Activated CD4-positive, alpha-beta T cell treated with anti-CD3 and anti-CD28 coated beads, Interleukin-2, amount 10 ng/mL, durations not matched to agents 24 days and 14 days (primary cell): Measurements from ENCODE around the gene NACC1. TPM values are rescaled to one million over a fixed set of nuclear protein-coding genes. Genes with fewer than 3 reads are reported as not detected.
"Not testable (repeated sequence)": the region's sequence is repeated elsewhere in the genome, so short reads cannot be mapped to it uniquely, and the experiment has no call there.

Experiments
- DNase-seq: peaks from one replicate; pipeline ENCODE4 v3.0.0; 2022
- H3K27ac Mint-ChIP-seq: one replicate; pipeline ENCODE4 v1.8.0; 2022; ENCODE audit warnings: mild to moderate bottlenecking, mixed read lengths
- H3K27me3 Mint-ChIP-seq: one replicate; pipeline ENCODE4 v1.8.0; 2022; ENCODE audit warnings: mixed read lengths
- H3K36me3 Mint-ChIP-seq: one replicate; pipeline ENCODE4 v1.8.0; 2022; ENCODE audit warnings: low read depth, mild to moderate bottlenecking, mixed read lengths
- H3K4me1 Mint-ChIP-seq: one replicate; pipeline ENCODE4 v1.8.0; 2021; ENCODE audit warnings: mixed read lengths
- H3K4me3 Mint-ChIP-seq: one replicate; pipeline ENCODE4 v1.8.0; 2022; ENCODE audit warnings: mild to moderate bottlenecking, moderate library complexity, mixed read lengths
- H3K9me3 Mint-ChIP-seq: one replicate; pipeline ENCODE4 v1.8.0; 2021; ENCODE audit warnings: mixed read lengths
- intact Hi-C: fragments of 100-400 bp; cut with micrococcal nuclease; formaldehyde crosslinking; loops from one replicate; pipeline ENCODE4 v1.15.1; 2023
- total RNA-seq: library from RNA; stranded (reverse); gene quantifications from 2 replicates; pipeline ENCODE4 v1.2.3, GENCODE V29; 2022

The NACC1 gene
- total RNA-seq, 1 donor from 2014 or later: 121 TPM

DNA sequence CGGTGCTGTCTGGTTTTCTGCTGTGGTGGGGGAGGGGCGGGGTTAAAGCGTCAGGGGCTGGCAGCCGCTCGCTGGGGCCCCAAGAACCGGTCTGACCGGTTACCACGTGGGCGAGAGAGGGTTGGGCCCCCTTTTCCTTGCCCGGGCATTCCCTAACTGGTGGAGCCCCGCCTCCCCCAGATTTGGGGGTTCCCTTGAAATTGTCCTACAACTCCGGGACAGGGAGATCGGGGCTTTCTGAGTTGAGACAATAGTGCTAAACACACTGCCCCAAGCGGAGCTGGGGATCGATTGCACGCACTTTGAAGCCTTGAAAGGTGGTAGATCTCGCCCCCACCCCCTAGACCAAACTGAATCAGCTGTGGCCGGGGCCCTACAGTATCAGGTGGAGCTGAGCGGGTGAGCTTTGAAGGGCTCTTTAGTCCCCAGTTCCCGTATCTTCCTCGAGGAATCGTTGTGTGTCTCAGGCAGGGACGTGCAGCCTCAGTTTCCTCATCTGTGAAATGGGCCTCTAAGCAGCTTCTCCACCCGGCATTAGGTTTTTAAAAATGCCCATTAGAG is 36.9 kb downstream of the NACC1 start:
- Mint-ChIP-seq H3K36me3 (peaks cover 34% of the 10 kb centered on the region), H3K4me3 (peak overlapping the region; percentile 100), H3K27ac (peak overlapping the region; percentile 94), H3K4me1 (peaks cover 40% of the 10 kb centered on the region), H3K27me3 (peaks cover 2% of the 10 kb centered on the region), H3K9me3 (peaks cover 3% of the 10 kb centered on the region)
- peak; percentile 92 for DNase-seq
- intact Hi-C loops: loop anchor here (1.0 to 5.0 kb wide), 6 partner anchors 8 to 682 kb away; partner anchors contain the start of gene LYL1

DNA sequence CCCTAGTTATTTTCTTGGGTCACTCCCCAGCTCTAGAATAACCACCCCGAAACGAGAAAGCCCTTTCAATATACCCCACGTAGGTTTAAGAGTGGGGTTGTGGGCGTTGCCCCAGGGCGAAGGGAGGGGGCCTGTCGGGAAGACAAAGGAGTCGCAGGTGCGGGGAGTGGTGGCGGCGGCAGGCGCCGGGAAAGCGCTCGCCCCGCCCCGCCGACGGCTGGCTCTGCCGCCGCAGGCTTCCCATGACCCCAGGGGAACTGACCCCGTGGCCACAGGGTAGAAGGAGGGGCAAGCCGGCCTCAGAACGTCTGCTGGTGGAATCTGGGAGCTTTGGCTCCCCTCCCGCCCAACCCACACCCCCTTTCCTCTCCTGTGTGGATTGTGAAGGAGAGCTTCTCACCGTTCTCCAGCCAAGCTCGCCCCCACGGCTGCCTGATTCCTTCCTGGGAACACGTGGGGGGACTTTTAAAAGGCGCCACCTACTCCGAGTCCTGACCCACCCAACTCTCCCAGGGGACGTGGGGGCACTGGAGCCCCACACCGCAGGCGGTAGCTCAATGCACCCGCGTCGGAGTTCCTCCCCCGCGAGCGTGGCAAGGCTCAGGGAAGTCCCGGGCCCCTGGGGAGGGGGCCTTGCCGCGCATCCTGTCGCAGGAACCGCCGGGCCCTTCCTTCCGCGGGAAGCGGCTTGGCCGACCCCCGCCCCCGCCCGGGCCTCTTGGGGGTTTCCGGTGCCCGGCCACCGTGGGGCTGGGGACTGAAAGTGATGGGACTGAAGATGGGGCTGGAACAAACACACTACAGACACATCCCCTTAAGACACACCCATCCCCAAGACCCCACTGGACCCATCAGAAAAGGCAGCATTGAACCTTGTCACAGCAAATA is 37.7 kb downstream of the NACC1 start:
- peaks cover 44% of the 10 kb centered on the region for H3K4me1 Mint-ChIP-seq

DNA sequence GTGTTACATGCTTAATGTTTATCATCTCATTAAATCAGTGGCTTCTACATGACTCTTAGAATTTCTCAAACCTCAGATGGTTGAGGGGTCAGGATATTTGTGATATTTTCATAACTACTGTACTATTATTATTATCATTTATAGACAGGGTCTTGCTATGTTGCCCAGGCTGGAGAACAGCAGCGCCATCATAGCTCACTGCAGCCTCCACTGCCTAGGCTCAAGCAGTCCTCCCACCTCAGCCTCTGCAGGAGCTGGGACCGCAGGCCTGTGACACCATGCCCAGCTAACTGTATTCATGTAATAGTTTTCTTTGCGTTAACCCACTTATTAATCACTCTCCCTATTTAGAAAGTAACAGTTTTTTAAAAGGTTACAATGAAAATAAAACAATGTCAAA is 41.6 kb downstream of the NACC1 start:
- peak overlapping the region; percentile 59 for H3K4me3 Mint-ChIP-seq
- intact Hi-C loops: no loop called here
- H3K27me3 Mint-ChIP-seq: no peaks in the 10 kb centered on the region
- H3K9me3 Mint-ChIP-seq: no peaks in the 10 kb centered on the region
- DNase-seq: no peak
- peaks cover 13% of the 10 kb centered on the region for H3K36me3 Mint-ChIP-seq
- peak overlapping the region; percentile 53 for H3K27ac Mint-ChIP-seq
- H3K4me1 Mint-ChIP-seq: peaks cover 56% of the 10 kb centered on the region

More for the DNA sequence above, 37.7 kb downstream of the NACC1 start:
- intact Hi-C loops: loop anchor here (1.0 to 2.0 kb wide), 5 partner anchors 8 to 363 kb away; no protein-coding TSS in a partner anchor
- Mint-ChIP-seq H3K36me3 (peaks cover 35% of the 10 kb centered on the region), H3K27ac (peak overlapping the region; percentile 99), H3K4me3 (peak overlapping the region; percentile 100), H3K27me3 (peaks cover 2% of the 10 kb centered on the region), H3K9me3 (peaks cover 3% of the 10 kb centered on the region)
- peak; percentile 95 for DNase-seq

DNA sequence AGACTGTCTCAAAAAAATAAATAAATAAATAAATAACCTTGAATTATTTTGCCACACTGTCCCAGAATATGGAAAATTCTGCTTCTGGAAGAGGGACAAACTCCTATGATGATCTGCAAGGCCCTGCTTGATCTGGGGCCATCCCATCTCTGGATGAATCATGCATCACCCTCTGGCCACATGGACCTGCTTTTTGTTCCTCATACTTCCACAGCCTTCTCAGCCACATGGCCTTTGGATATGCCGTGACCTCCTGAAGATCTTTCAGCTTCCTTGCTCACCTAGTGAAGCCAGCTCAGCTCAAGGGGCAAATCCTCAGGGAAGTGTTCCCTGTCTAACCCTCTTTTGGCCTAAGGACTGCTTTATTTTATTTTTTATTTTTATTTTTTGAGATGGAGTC is 42.5 kb downstream of the NACC1 start:
- DNase-seq: no peak
- H3K9me3 Mint-ChIP-seq: no peaks in the 10 kb centered on the region
- H3K36me3 Mint-ChIP-seq: peaks cover 7% of the 10 kb centered on the region
- peak overlapping the region; percentile 45 for H3K4me3 Mint-ChIP-seq
- H3K27me3 Mint-ChIP-seq: no peaks in the 10 kb centered on the region
- peak overlapping the region; percentile 72 for H3K27ac Mint-ChIP-seq
- H3K4me1 Mint-ChIP-seq: peaks cover 59% of the 10 kb centered on the region
- intact Hi-C loops: no loop called here

DNA sequence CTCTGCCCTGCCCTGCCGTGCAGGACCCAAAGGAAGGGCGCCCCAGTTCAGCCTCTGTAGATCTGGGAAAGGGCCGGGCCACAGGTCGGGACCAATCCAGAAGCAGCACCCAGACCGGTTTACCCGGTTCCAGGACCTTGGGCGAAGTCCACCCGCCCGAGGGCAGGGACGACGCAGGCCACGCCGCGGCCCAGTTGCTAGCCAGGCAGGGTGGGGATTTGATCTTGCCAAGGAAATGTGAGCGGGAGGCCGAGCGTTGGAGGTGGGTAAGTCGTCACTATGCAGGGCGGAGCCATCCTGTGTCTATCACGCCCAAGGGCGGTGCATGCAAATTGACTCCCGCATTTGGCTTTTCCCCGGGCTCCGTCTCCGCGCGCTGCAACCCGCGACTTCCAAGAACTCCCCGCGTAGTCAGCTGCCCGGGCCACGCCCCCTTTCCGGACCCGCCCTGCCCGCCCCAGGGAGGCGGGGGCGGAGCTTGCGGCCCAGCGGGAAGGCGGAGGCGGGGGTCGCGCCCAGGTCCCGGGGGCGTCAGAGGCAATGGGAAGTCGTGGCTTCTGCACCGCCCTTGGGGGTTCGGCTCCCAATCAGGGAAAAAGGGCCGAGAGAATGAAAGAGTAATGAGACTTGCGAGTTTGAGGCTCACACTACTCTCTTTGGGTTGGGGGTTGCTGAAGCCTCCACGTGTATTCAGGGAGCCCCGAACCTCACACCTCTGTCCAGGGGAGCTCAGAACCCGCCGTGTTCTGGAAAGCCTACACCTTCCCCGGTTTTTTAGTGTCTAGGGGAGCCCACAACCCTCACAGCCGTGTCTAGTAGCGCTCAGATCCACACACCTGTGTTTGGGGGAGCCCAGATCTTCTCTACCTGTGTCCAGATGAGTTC is 44.9 kb downstream of the NACC1 start:
- H3K9me3 Mint-ChIP-seq: no peaks in the 10 kb centered on the region

DNA sequence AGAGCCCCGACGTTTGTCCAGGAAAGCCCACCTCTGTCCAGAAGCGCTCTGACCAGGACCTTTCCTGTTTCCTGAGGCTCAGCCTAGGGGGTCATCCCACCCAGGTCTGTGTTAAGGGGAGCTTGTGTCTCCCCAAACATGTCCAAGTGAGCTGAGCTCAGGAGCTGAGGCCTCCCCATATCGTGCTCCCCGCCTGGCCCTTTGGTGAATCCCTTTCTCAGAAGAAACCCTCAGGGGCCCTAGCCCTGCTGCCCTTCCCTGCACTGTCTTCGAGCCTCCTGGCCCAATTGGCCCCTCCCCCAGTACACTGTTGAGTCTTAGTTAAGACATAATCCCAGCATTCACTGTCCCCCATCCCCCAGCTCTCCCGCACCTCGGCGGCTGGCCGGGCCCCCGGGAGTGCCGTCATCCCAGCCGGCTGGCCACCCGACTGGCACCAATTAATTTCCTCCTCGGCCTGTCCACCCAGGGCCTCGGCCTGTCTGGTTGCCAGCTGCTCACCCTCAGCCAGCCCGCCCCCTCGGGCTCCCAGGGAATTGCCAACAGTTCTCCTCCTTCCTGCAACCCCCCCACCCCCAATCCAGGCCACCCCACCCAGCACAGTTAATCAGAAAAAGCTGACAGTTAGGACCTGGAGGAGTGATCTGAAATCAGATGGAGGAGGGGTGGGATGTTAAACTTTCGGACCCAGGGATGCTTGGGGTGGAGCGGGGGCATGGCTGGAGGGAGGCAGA is 45.7 kb downstream of the NACC1 start:
- Mint-ChIP-seq H3K4me3 (peak overlapping the region; percentile 89), H3K27me3 (no peaks in the 10 kb centered on the region), H3K4me1 (peaks cover 57% of the 10 kb centered on the region), H3K36me3 (peaks cover 5% of the 10 kb centered on the region), H3K27ac (peak overlapping the region; percentile 95), H3K9me3 (no peaks in the 10 kb centered on the region)
- DNase-seq: peak; percentile 86
- intact Hi-C loops: loop anchor here (1.0 kb wide), 2 partner anchors 8 to 1366 kb away; partner anchors contain the start of gene TECR

More for the DNA sequence above, 44.9 kb downstream of the NACC1 start:
- DNase-seq: peak; percentile 98
- peaks cover 7% of the 10 kb centered on the region for H3K36me3 Mint-ChIP-seq
- H3K27me3 Mint-ChIP-seq: no peaks in the 10 kb centered on the region
- intact Hi-C loops: loop anchor here (1.0 kb wide), 2 partner anchors 8 to 1366 kb away; partner anchors contain the start of gene TECR
- peak overlapping the region; percentile 89 for H3K4me3 Mint-ChIP-seq
- peaks cover 59% of the 10 kb centered on the region for H3K4me1 Mint-ChIP-seq
- peak overlapping the region; percentile 95 for H3K27ac Mint-ChIP-seq

DNA sequence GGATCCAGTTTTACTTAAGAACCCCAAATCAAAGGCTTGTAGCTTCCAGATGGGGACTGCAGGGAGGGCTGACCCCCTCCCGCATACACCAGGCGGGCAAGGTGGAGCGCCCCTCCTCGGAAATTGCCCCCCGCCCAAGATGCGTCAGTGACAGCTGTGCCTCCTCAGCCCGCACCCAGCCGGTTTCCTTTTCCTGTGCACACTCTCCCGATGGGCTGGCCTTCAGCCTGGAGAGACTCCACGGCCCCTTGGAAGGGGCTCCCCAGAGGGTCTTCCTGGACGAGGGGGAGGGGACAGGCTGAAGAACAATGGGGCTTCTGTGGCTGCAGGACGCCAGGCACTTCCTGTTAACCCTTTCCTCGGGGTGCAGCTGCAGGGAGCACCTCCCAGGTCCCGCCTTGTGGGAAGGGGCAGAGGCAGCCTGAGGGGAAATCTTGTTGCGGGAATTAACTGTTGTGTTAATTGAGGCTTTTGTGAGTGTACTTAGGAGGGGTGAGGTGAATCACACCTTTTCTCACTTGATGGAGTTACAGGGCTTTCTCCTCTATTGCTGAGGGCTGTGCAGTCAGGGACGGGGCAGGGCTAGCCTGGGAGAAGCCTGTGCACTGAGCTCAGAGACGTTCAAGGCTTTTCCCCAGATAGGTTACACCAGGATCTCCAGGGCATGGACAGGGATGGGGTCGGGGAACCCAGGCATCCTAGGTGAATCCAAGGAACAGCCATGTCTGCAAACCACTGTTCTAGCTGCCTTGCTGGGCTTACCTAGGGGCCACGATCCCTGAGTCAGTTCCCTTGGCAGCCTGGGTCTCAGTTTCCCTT is 46.5 kb downstream of the NACC1 start:
- peak overlapping the region; percentile 95 for H3K27ac Mint-ChIP-seq
- peak overlapping the region; percentile 89 for H3K4me3 Mint-ChIP-seq
- no peaks in the 10 kb centered on the region for H3K9me3 Mint-ChIP-seq
- peaks cover 64% of the 10 kb centered on the region for H3K4me1 Mint-ChIP-seq
- intact Hi-C loops: no loop called here
- H3K27me3 Mint-ChIP-seq: no peaks in the 10 kb centered on the region
- H3K36me3 Mint-ChIP-seq: peaks cover 5% of the 10 kb centered on the region
- DNase-seq: peak; percentile 86

DNA sequence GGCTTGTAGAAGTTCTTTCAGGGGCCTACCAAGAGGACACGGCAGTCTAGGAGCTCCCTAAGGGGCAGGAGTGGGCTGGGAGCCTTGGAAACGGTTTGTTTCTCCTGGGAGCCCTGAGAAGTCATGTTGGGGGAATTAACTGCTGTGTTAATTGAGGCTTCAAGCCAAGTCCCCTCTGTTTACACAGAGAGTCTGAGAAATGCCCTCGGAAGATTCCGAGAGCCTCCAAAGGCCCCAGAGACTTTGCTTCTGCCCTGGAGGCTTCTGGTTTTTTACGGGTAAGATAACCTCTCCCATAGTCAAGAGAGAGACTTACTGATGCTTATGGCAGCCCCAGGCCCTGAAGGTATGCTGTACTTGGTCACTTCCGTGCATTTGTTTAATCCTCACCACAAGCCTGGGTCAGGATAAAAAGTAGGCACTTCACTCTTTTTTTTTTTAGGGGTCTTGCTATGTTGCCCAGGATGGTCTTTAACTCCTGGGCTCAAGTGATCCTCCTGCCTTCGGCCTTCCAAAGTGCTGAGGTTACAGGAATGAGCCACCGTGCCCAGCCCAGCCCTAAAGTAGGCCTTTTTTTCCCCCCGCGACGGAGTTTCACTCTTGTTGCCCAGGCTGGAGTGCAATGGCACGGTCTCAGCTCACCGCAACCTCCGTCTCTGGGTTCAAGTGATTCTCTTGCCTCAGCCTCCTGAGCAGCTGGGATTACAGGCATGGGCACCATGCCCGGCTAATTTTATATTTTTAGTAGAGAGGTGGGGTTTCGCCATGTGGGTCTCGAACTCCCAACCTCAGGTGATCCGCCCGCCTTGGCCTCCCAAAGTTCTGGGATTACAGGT is 47.3 kb downstream of the NACC1 start:
- H3K4me1 Mint-ChIP-seq: peaks cover 68% of the 10 kb centered on the region
- H3K9me3 Mint-ChIP-seq: no peaks in the 10 kb centered on the region
- intact Hi-C loops: no loop called here
- peak overlapping the region; percentile 95 for H3K27ac Mint-ChIP-seq
- H3K27me3 Mint-ChIP-seq: no peaks in the 10 kb centered on the region
- peaks cover 3% of the 10 kb centered on the region for H3K36me3 Mint-ChIP-seq
- no peak for DNase-seq
- peak overlapping the region; percentile 89 for H3K4me3 Mint-ChIP-seq

DNA sequence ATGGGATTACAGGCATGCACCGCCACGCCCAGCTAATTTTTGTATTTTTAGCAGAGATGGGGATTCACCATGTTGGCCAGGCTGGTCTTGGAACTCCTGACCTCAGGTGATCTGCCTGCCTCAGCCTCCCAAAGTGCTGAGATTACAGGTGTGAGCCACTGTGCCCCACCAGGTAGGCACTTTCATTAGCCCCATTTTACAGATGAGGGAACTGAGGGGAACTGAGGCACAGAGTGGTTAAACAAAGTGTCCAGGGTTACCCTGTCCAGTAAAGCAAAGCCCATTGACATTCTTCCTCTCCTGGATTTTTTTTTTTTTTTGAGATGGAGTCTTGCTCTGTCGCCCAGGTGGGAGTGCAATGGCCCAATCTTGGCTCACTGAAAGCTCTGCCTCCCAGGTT is 48.1 kb downstream of the NACC1 start:
- H3K27ac Mint-ChIP-seq: peak overlapping the region; percentile 95

DNA sequence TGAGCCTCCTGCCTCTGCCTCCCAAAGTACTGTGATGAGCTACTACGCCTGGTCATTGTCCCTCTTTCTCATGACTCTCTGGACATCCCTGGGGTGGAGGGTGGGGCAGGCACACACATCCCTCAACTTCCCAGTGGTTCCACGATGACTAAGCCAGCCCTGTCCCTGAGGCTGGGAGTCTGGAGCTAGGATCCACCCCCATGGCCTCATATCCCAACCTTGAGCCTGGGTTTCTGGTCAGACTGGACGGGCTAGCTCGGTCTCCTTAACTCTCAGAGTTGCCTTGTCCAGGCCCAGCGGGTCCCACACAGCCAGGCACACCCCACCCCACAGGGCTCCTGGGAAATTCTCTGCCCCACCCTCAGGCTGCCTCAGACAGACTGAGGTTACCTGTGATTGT is 51.7 kb downstream of the NACC1 start:
- peak overlapping the region; percentile 20 for H3K4me3 Mint-ChIP-seq
- no peaks in the 10 kb centered on the region for H3K27me3 Mint-ChIP-seq
- intact Hi-C loops: no loop called here
- H3K9me3 Mint-ChIP-seq: no peaks in the 10 kb centered on the region
- peaks cover 66% of the 10 kb centered on the region for H3K4me1 Mint-ChIP-seq
- H3K36me3 Mint-ChIP-seq: peaks cover 8% of the 10 kb centered on the region
- DNase-seq: no peak
- peak overlapping the region; percentile 95 for H3K27ac Mint-ChIP-seq

More for the DNA sequence above, 48.1 kb downstream of the NACC1 start:
- not testable (repeated sequence) for DNase-seq, H3K27me3 Mint-ChIP-seq, H3K9me3 Mint-ChIP-seq, H3K36me3 Mint-ChIP-seq
- intact Hi-C loops: loop anchor here (2.0 kb wide), 2 partner anchors 13 to 29 kb away; no protein-coding TSS in a partner anchor
- H3K4me1 Mint-ChIP-seq: peaks cover 68% of the 10 kb centered on the region
- H3K4me3 Mint-ChIP-seq: peak overlapping the region; percentile 39

DNA sequence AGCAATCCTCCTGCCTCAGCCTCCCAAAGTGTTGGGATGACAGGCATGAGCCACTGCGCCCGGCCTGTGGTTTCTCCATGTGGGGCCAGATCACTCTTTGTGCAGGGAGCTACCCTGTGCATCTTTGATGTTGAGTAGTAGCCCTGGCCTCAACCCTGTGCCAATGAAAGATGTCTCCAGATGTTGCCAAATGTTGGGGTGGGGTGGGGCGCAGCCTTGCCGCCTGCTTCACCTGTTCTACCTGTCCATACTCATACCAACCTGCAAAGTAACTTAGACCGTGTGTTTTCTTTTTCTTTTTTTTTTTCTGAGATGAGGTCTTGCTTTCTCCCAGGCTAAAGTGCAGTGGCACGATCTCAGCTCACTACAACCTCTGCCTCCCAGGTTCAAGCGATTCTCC is 53.1 kb downstream of the NACC1 start:
- no peak for DNase-seq
- peaks cover 54% of the 10 kb centered on the region for H3K4me1 Mint-ChIP-seq
- intact Hi-C loops: no loop called here
- H3K27me3 Mint-ChIP-seq: no peaks in the 10 kb centered on the region
- H3K36me3 Mint-ChIP-seq: peaks cover 8% of the 10 kb centered on the region
- peak overlapping the region; percentile 97 for H3K27ac Mint-ChIP-seq
- H3K4me3 Mint-ChIP-seq: peak overlapping the region; percentile 28
- H3K9me3 Mint-ChIP-seq: no peaks in the 10 kb centered on the region
